ENCODE measurements around the gene ZBTB45.

GRCh38 chr19:58511353-58512208, 8.0 kb downstream of the ZBTB45 start, which contains the start of gene SLC27A5:
- TF ChIP-seq POLR2AphosphoS5 (IDR thresholded peaks at IDR 0.05; ENCODE audit: low read depth, low read length) = no peak
- TF ChIP-seq, protein P1, sequence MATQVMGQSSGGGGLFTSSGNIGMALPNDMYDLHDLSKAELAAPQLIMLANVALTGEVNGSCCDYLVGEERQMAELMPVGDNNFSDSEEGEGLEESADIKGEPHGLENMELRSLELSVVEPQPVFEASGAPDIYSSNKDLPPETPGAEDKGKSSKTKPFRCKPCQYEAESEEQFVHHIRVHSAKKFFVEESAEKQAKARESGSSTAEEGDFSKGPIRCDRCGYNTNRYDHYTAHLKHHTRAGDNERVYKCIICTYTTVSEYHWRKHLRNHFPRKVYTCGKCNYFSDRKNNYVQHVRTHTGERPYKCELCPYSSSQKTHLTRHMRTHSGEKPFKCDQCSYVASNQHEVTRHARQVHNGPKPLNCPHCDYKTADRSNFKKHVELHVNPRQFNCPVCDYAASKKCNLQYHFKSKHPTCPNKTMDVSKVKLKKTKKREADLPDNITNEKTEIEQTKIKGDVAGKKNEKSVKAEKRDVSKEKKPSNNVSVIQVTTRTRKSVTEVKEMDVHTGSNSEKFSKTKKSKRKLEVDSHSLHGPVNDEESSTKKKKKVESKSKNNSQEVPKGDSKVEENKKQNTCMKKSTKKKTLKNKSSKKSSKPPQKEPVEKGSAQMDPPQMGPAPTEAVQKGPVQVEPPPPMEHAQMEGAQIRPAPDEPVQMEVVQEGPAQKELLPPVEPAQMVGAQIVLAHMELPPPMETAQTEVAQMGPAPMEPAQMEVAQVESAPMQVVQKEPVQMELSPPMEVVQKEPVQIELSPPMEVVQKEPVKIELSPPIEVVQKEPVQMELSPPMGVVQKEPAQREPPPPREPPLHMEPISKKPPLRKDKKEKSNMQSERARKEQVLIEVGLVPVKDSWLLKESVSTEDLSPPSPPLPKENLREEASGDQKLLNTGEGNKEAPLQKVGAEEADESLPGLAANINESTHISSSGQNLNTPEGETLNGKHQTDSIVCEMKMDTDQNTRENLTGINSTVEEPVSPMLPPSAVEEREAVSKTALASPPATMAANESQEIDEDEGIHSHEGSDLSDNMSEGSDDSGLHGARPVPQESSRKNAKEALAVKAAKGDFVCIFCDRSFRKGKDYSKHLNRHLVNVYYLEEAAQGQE (IDR thresholded peaks at IDR 0.05; ENCODE audit: insufficient read depth in 1 of 2, low read depth in 2 of 2, low read length in 2 of 2) = no peak
- no peak for TF ChIP-seq FOXP2 (optimal IDR thresholded peaks at IDR 0.05; ENCODE audit: borderline replicate concordance, extremely low read depth, extremely low read length, insufficient read depth)
